ENCODE data around the gene LRRK2.

DNA sequence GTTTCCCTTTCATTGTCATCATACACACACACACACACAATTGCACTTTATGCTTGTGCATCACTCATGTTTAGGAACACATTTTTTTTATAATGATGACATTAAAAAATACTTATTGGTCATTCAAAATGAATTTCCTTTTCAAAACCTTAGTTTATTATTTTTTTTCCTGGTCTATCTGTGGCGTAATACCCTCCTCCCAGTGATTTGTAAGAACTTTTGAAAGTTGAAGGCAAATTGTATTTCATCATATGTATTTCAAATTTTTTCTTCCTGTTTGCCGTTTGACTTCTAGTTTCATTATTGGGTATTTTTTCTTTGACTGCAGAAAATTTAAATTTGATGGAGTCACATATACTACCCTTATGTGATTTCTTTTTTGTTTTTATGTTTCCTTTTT, 2.5 kb upstream of the LRRK2 start:
- TF ChIP-seq POLR2AphosphoS5 (IDR thresholded peaks at IDR 0.05; ENCODE audit: low read depth, low read length) (no peak), POLR2A (IDR thresholded peaks at IDR 0.05; ENCODE audit: low read depth, low read length) (no peak), TAF1 (IDR thresholded peaks at IDR 0.05; ENCODE audit: borderline replicate concordance, low read depth, low read length) (no peak)
